GM18870 (cell line): ENCODE results near the gene RAB30.
"Not testable (repeated sequence)": the region's sequence is repeated elsewhere in the genome, so short reads cannot be mapped to it uniquely, and the experiment has no call there.

ENCODE experiments used
- ATAC-seq: cut with Tn5 transposase; IDR thresholded peaks from one replicate; pipeline ENCODE4 v1.9.1; 2021; ENCODE audit warnings: moderate library complexity; ENCODE audit not compliant: unreplicated experiment

The RAB30 gene

DNA sequence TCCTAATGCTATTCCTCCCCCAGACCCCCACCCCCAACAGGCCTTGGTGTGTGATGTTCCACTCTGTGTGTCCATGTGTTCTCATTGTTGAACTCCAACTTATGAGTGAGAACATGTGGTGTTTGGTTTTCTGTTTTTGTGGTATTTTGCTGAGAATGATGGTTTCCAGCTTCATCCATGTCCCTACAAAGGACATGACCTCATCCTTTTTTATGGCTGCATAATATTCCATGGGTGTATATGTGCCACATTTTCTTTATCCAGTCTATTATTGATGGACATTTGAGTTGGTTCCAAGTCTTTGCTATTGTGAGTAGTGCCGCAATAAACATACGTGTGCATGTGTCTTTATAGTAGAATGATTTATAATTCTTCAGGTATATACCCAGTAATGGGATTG, 121.2 kb downstream of the RAB30 start:
- not testable (repeated sequence) for ATAC-seq

GRCh38 chr11:82949352-82949751, 122.3 kb downstream of the RAB30 start:
- no peak for ATAC-seq

- ATAC-seq, result no peak
Measured at GRCh38 chr11:82945682-82946081, 126.0 kb downstream of the RAB30 start.

DNA sequence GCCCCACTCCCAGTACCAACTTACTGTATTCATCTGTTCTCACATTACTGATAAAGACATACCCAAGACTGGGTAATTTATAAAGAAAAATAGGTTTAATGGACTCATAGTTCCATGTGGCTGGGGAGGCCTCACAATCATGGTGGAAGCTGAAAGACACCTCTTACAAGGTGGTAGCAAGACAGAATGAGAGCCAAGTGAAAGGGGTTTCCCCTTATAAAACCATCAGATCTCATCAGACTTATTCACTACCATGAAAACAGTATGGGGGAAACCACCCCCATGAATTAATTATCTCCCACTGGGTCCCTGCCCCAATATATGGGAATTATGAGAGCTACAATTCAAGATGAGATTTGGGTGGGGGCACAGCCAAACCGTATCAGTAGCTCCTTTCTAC, 126.7 kb downstream of the RAB30 start:
- not testable (repeated sequence) for ATAC-seq

DNA sequence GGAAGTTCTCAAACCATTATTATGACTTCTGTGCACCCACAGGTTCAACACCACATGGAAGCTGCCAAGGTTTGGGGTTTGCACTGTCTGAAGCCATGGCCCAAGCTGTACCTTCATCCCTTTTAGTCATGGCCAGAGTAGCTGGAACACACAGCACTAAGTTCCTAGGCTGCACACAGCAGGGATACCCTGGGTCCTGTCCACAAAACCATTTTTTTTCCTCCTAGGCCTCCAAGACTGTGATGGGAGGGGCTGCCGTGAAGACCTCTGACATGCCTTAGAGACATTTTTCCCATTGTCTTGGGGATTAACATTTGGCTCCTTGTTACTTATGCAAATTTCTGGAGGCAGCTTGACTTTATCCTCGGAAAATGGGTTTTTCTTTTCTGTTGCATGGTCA, 127.5 kb downstream of the RAB30 start:
- ATAC-seq, result no peak

- ATAC-seq, result not testable (repeated sequence)
Measured at GRCh38 chr11:82943430-82943829, 128.3 kb downstream of the RAB30 start.

- no peak for ATAC-seq
Measured at GRCh38 chr11:82942376-82942775, 129.3 kb downstream of the RAB30 start.

DNA sequence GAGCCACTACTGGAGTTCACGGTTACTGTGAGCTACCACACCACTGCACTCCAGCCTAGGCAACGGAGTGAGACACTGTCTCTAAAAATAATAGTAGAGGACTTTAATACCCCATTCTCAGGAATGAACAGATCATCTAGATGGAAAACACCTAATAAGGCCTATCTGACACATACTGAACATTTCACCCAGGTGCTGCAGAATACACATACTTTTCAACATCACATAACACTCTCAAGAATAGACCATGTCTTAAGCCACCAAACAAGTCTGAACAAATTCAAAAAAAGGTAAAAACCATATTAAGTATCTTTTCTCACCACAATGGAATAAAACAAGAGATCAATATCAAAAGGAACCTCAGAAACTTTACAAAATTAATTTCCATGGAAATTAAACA, 132.2 kb downstream of the RAB30 start:
- no peak for ATAC-seq

GRCh38 chr11:82937554-82937953, 134.1 kb downstream of the RAB30 start:
- no peak for ATAC-seq

DNA sequence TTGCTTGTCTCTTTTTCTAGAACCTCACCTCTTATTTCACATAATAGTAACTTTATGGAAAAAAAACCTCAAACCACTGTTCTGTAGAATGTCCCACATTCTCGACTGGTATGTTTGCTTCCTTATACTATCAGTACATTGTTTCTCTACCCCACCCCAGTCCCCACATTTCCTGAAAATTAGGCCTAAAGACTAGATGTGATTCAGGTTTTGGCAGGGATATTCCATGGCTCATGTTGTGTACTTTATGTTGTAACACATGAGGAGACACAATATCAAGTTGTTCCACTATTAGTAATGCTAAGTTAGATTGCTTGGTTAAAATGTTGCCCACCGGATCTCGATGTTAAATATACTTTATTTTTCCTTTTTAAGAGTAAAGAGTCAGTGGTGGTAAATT, 135.4 kb downstream of the RAB30 start:
- ATAC-seq, result no peak

DNA sequence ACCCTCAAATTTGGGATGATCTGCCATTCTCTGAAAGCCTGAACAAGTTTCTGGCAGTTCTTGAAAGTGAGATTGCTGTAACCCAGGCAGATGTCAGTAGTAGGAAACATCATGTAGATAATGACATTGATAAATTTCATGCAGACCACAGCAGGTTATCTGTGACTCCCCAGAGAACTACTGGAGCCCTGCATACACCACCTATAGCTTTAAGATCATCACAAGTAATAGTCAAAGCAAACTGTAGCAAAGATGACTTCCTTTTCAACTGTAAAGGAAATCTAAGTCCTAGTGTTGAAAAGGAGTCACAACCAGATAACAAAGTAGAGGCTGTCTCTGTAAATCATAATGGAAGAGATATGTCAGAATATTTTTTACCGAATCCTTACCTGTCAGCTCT, 139.1 kb downstream of the RAB30 start:
- no peak for ATAC-seq

- ATAC-seq, result no peak
Measured at GRCh38 chr11:82930734-82931133, 141.0 kb downstream of the RAB30 start.

- ATAC-seq, result no peak
Measured at GRCh38 chr11:82930229-82930628, 141.5 kb downstream of the RAB30 start.

DNA sequence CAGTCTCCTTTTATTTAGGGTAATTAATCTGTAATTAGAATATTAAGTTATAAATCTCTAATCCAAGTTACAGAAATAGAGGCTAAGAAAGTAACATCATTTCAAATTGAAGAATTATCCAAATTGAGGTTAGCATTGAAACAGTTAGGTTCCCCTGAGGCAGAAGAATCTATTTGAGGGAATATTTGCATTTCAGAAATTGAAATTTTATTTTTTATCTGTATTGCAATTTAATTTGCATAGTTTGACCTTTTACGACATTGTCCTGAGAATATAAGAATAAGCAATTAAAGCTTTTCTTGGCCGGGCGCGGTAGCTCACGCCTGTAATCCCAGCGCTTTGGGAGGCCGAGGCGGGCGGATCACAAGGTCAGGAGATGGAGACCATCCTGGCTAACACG, 142.6 kb downstream of the RAB30 start:
- no peak for ATAC-seq

DNA sequence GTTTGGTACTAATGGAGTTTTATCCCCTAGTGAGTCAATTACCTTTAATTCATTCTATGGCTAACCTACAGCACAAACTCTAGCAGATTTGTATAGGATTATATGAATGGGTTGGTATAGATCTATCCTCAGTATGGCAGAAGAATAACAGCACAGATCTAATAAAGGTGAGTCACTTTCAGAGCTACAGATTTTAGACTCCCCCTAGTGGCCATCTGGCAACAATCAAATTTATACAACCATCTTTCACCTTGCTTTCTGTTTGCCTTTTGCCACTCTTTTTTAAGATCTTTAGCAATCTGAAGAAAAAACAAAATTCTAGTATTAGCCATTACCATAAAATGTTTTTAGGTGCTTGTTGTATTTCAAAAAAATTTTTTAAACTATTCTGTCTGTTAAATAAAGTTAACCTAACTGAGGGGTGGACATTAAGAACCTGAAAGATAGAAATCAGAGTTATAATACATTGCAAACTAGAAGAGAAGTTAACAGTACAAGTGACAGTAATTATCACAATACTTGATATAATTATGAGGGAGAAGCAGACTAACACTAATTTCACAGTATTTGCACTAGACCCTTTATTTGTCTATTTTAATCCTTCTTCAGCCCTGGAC, 144.3 kb downstream of the RAB30 start:
- ATAC-seq, result peak; percentile 62

- ATAC-seq, result peak; percentile 44
Measured at GRCh38 chr11:82924522-82925224, 147.0 kb downstream of the RAB30 start.
